ENCODE results near the gene ADAMTSL2.

ADAMTSL2 gene

GRCh38 chr9:133511607-133512006, 22.9 kb upstream of the ADAMTSL2 start:
- H3K4me3 ChIP-seq (ENCODE audit: low read depth, low read length): no peak overlapping the region
- no peak for TF ChIP-seq CTCF (IDR thresholded peaks at IDR 0.05; ENCODE audit: low read depth, low read length)

GRCh38 chr9:133512253-133513213, 22.0 kb upstream of the ADAMTSL2 start:
- no peak overlapping the region for H3K4me3 ChIP-seq (ENCODE audit: low read depth, low read length)
- TF ChIP-seq CTCF (IDR thresholded peaks at IDR 0.05; ENCODE audit: low read depth, low read length): no peak

- no peak overlapping the region for H3K4me3 ChIP-seq (ENCODE audit: low read depth, low read length)
- no peak for TF ChIP-seq CTCF (IDR thresholded peaks at IDR 0.05; ENCODE audit: low read depth, low read length)
Observed at GRCh38 chr9:133513214-133514100, 21.0 kb upstream of the ADAMTSL2 start.

GRCh38 chr9:133514460-133515239, 19.9 kb upstream of the ADAMTSL2 start:
- no peak overlapping the region for H3K4me3 ChIP-seq (ENCODE audit: low read depth, low read length)
- no peak for TF ChIP-seq CTCF (IDR thresholded peaks at IDR 0.05; ENCODE audit: low read depth, low read length)

- no peak for TF ChIP-seq CTCF (IDR thresholded peaks at IDR 0.05; ENCODE audit: low read depth, low read length)
- H3K4me3 ChIP-seq (ENCODE audit: low read depth, low read length): no peak overlapping the region
Observed at GRCh38 chr9:133515240-133515610, 19.3 kb upstream of the ADAMTSL2 start.

GRCh38 chr9:133515615-133516255, 18.8 kb upstream of the ADAMTSL2 start:
- TF ChIP-seq CTCF (IDR thresholded peaks at IDR 0.05; ENCODE audit: low read depth, low read length): no peak
- no peak overlapping the region for H3K4me3 ChIP-seq (ENCODE audit: low read depth, low read length)

Data from WI38 (cell line).